GM12878 (cell line): Measurements from ENCODE around the gene CCDC91. TPM values are rescaled to one million over a fixed set of nuclear protein-coding genes. Genes with fewer than 3 reads are reported as not detected.

Source experiments
- ATAC-seq: fragments of 200-7000 bp; cut with Tn5 transposase; 3 replicates; pipeline ENCODE4 v1.9.1; 2020; ENCODE audit warnings: mild to moderate bottlenecking, moderate library complexity
- BruUV-seq: library from RNA; stranded (reverse); fragments of 400-500 nt; replicated peaks from 2 replicates; lab custom pipeline; 2021; lab: Mats Ljungman, UMichigan
- CTCF ChIA-PET: fragments of 300-600 bp; sonication (Branson Sonifier 250); formaldehyde crosslinking; extraction: SDS; loops from one replicate; lab custom pipeline; 2021; ENCODE audit warnings: inconsistent platforms; lab: Yijun Ruan, JAX
- POLR2A ChIA-PET: fragments of 350-600 bp; formaldehyde crosslinking; extraction: SDS; loops from one replicate; lab custom pipeline; 2021; ENCODE audit warnings: inconsistent platforms; lab: Charles Lee
- RAD21 ChIA-PET: fragments of 300-600 bp; sonication (Branson Sonifier 250); formaldehyde crosslinking; loops from one replicate; lab custom pipeline; 2023; ENCODE audit warnings: antibody characterized with exemption; ENCODE audit not compliant: unreplicated experiment; lab: Charles Lee
- SMC1A ChIA-PET: fragments of 300-600 bp; sonication (Branson Sonifier 250); formaldehyde crosslinking; loops from one replicate; lab custom pipeline; 2023; ENCODE audit not compliant: unreplicated experiment, uncharacterized antibody; lab: Charles Lee
- DNase-seq: peaks from one replicate; pipeline ENCODE4 v3.0.0-alpha.2; 2011; ENCODE audit warnings: low read depth, low spot score
- FAIRE-seq: peaks from 3 replicates; lab custom pipeline; 2011; peaks lifted over from hg19 to GRCh38; lab: Jason Lieb, UNC
- H2AFZ ChIP-seq: 2 replicates; pipeline ENCODE4 v1.6.0; 2011; ENCODE audit warnings: low read depth, low read length, control low read depth; ENCODE audit not compliant: control insufficient read depth
- H3K27ac ChIP-seq: 2 replicates; pipeline ENCODE4 v1.5.1; 2011; ENCODE audit warnings: control low read depth; ENCODE audit not compliant: control insufficient read depth, insufficient read depth
- H3K27me3 ChIP-seq, 2 experiments: replicated peaks in 1 of 2; 2 replicates each; pipeline versions ENCODE4 v1.6.0 to v1.6.1; 2011; ENCODE audit warnings: low read length in 1 of 2; ENCODE audit not compliant: control insufficient read depth in 2 of 2, insufficient read depth in 2 of 2
- H3K36me3 ChIP-seq, 2 experiments: 2 replicates each; pipeline ENCODE4 v1.5.1; 2011; ENCODE audit warnings: low read length in 1 of 2; ENCODE audit not compliant: control insufficient read depth in 2 of 2, insufficient read depth in 2 of 2
- H3K4me1 ChIP-seq: 2 replicates; pipeline ENCODE4 v1.6.1; 2011; ENCODE audit warnings: mild to moderate bottlenecking, low read length, moderate library complexity, mixed read lengths; ENCODE audit not compliant: control insufficient read depth, insufficient read depth
- H3K4me2 ChIP-seq: 2 replicates; pipeline ENCODE4 v1.6.0; 2011; ENCODE audit warnings: control low read depth; ENCODE audit not compliant: control insufficient read depth, insufficient read depth
- H3K4me3 ChIP-seq: fragments of 200-600 bp; sonication (generic); 2 replicates; pipeline ENCODE4 v1.5.1; 2016
- H3K79me2 ChIP-seq: 2 replicates; pipeline ENCODE4 v1.6.0; 2011; ENCODE audit warnings: low read length; ENCODE audit not compliant: control insufficient read depth, insufficient read depth
- H3K9ac ChIP-seq: 2 replicates; pipeline ENCODE4 v1.8.0; 2011; ENCODE audit warnings: low read length, control low read depth, mixed read lengths; ENCODE audit not compliant: control insufficient read depth, insufficient read depth
- H3K9me3 ChIP-seq: replicated peaks from 3 replicates; pipeline ENCODE4 v1.5.1; 2011; ENCODE audit warnings: mild to moderate bottlenecking, low read length; ENCODE audit not compliant: control insufficient read depth, insufficient read depth
- H4K20me1 ChIP-seq: 2 replicates; pipeline ENCODE4 v1.6.0; 2011; ENCODE audit not compliant: control insufficient read depth, insufficient read depth
- NFIC ChIP-seq: IDR thresholded peaks from 2 replicates; pipeline ENCODE4 v1.6.1; 2012; ENCODE audit warnings: low read depth, mild to moderate bottlenecking, inconsistent platforms, low read length, moderate library complexity
- REST ChIP-seq: IDR thresholded peaks from 2 replicates; pipeline ENCODE4 v1.6.1; 2012; ENCODE audit warnings: mild to moderate bottlenecking, low read depth, low read length
- ZBTB11 ChIP-seq: fragments of 450-650 bp; formaldehyde crosslinking; IDR thresholded peaks from 2 replicates; pipeline ENCODE4 v1.5.0; 2022; ENCODE audit warnings: mild to moderate bottlenecking, missing genetic modification characterization
- ZBTB40 ChIP-seq: fragments of 450-650 bp; IDR thresholded peaks from 2 replicates; pipeline ENCODE4 v1.6.1; 2016; ENCODE audit warnings: mild to moderate bottlenecking, moderate library complexity, borderline replicate concordance
- WGBS: methylation state at CpG from one replicate; pipeline ENCODE4 v1.1.6; 2016; ENCODE audit warnings: low lambda C conversion rate; ENCODE audit not compliant: insufficient replicate concordance, insufficient coverage; ENCODE audit errors: missing lambda C conversion rate; 5-methylcytosine and 5-hydroxymethylcytosine counted together
- in situ Hi-C: fragments of 300-500 bp; cut with MboI; formaldehyde crosslinking; loops from 9 replicates; pipeline ENCODE4 v1.14.3; 2018; ENCODE audit warnings: mixed read lengths
- intact Hi-C: fragments of 100-400 bp; cut with micrococcal nuclease; formaldehyde crosslinking; loops from one replicate; pipeline ENCODE4 v1.14.2; 2022; ENCODE audit not compliant: unreplicated experiment
- polyA plus RNA-seq, 11 experiments: library from polyadenylated mRNA; depleted of rRNA in 4 of 11; unstranded in 6 of 11; stranded (reverse) in 5 of 11; fragments of >200 nt; fragmentation: Nextera tagmentation in 4 of 11; fragmentation: Illumina TruSeq in 1 of 11; extraction: Ambion mirVana in 4 of 11; extraction: Trizol in 1 of 11; gene quantifications; 1 replicate in 1 of 11; 2 replicates in 10 of 11; pipeline versions ENCODE4 v1.2.1 to v1.2.3, GENCODE V29; 2011 to 2016; ENCODE audit warnings: inconsistent platforms in 2 of 11, missing spikeins in 2 of 11, low read depth in 1 of 11
- total RNA-seq, 4 experiments: library from RNA; depleted of rRNA in 3 of 4; stranded (reverse); fragments of >200 nt in 3 of 4; fragmentation: Illumina TruSeq in 1 of 4; extraction: Trizol in 1 of 4; gene quantifications; 2 replicates each; pipeline versions ENCODE4 v1.2.1 to v1.2.3, GENCODE V29; 2013 to 2021
- TF ChIP-seq, protein P1 (sequence below): fragments of 450-650 bp; IDR thresholded peaks from 2 replicates; pipeline ENCODE4 v1.6.1; 2017; ENCODE audit warnings: mild to moderate bottlenecking
- TF ChIP-seq, protein P2 (sequence below): fragments of 450-650 bp; IDR thresholded peaks from 2 replicates; pipeline ENCODE4 v1.6.1; 2017; ENCODE audit warnings: low read depth, mild to moderate bottlenecking, moderate library complexity

Gene CCDC91
- total and polyA plus RNA-seq, 10 of the 15 experiments (the other 5 are each of a cell fraction or from before 2014, with no cell fraction given), result 6.1 to 24.9 (median 16.5) TPM

GRCh38 chr12:28144532-28144931 is 45.7 kb upstream of the CCDC91 start (continued):
- TF ChIP-seq, protein P1, sequence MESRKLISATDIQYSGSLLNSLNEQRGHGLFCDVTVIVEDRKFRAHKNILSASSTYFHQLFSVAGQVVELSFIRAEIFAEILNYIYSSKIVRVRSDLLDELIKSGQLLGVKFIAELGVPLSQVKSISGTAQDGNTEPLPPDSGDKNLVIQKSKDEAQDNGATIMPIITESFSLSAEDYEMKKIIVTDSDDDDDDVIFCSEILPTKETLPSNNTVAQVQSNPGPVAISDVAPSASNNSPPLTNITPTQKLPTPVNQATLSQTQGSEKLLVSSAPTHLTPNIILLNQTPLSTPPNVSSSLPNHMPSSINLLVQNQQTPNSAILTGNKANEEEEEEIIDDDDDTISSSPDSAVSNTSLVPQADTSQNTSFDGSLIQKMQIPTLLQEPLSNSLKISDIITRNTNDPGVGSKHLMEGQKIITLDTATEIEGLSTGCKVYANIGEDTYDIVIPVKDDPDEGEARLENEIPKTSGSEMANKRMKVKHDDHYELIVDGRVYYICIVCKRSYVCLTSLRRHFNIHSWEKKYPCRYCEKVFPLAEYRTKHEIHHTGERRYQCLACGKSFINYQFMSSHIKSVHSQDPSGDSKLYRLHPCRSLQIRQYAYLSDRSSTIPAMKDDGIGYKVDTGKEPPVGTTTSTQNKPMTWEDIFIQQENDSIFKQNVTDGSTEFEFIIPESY, result no peak

DNA sequence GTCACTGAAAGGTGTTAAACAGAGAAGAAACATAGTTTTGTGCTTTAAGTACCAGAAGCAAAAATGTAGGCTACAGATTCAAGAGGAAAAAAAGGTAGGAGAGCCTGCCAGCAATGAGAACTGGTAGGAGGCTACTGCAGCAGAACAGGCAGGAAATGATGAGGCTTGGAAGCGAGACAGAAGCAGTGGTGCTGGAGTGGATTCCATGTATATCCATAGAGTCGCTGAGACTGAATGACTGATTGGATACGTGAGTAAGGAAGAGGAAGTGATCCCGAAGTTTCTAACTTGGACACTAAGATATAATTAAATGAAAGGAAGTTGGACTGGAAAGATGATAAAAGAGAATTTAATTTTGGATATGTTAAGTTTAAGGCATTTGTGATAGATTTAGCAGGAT is 45.0 kb upstream of the CCDC91 start:
- ATAC-seq (no peak), DNase-seq (no peak), FAIRE-seq (no peak)
- no peaks in the 10 kb centered on the region for H3K4me1 ChIP-seq
- RAD21 ChIA-PET, result no interaction called here
- no peaks in the 10 kb centered on the region for H4K20me1 ChIP-seq
- no peak overlapping the region for H3K9ac ChIP-seq
- in situ Hi-C loops, result no loop called here
- no TSS peak for BruUV-seq
- POLR2A ChIA-PET, result interaction anchor here (0.7 kb wide), 1 partner anchor 1397 kb away, joined by 4 read pairs; no protein-coding TSS in a partner anchor
- no peak overlapping the region for H3K27ac ChIP-seq
- no peak overlapping the region for H3K4me3 ChIP-seq
- intact Hi-C loops, result no loop called here
- H3K27me3 ChIP-seq, result no peaks in the 10 kb centered on the region
- SMC1A ChIA-PET, result no interaction called here
- no peaks in the 10 kb centered on the region for H3K36me3 ChIP-seq
- H3K79me2 ChIP-seq, result no peaks in the 10 kb centered on the region
- H2AFZ ChIP-seq, result no peak overlapping the region
- H3K4me2 ChIP-seq, result no peak overlapping the region
- 47% methylated on average over 4 of the region's 4 CpGs for WGBS
- CTCF ChIA-PET, result no interaction called here
- H3K9me3 ChIP-seq, result no peaks in the 10 kb centered on the region
- TF ChIP-seq ZBTB11 (CRISPR knock-in tag) (no peak), REST (no peak), ZBTB40 (no peak), NFIC (no peak)
- TF ChIP-seq, protein P2, sequence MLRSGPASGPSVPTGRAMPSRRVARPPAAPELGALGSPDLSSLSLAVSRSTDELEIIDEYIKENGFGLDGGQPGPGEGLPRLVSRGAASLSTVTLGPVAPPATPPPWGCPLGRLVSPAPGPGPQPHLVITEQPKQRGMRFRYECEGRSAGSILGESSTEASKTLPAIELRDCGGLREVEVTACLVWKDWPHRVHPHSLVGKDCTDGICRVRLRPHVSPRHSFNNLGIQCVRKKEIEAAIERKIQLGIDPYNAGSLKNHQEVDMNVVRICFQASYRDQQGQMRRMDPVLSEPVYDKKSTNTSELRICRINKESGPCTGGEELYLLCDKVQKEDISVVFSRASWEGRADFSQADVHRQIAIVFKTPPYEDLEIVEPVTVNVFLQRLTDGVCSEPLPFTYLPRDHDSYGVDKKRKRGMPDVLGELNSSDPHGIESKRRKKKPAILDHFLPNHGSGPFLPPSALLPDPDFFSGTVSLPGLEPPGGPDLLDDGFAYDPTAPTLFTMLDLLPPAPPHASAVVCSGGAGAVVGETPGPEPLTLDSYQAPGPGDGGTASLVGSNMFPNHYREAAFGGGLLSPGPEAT, result no peak
